SHP77 (cell line): Measurements from ENCODE around the gene CTBP2.
A peak's percentile ranks its signal among the peaks of the same experiment; 100 is the strongest.
"Not testable (repeated sequence)": the region's sequence is repeated elsewhere in the genome, so short reads cannot be mapped to it uniquely, and the experiment has no call there.

Experiments used
- DNase-seq, 2 experiments: peaks; one replicate each; lab custom pipeline; 2025; lab: John Stamatoyannopoulos, UW

CTBP2 gene

GRCh38 chr10:125064681-125065492 is 95.5 kb downstream of the CTBP2 start:
- DNase-seq: no peak

- DNase-seq: no peak
Observed at GRCh38 chr10:125063256-125063925, 97.0 kb downstream of the CTBP2 start.

- DNase-seq: no peak
Observed at GRCh38 chr10:125062914-125063230, 97.5 kb downstream of the CTBP2 start.

- DNase-seq: no peak
Observed at GRCh38 chr10:125062227-125062913, 98.0 kb downstream of the CTBP2 start.

- DNase-seq: no peak
Observed at GRCh38 chr10:125061557-125062226, 98.7 kb downstream of the CTBP2 start.

GRCh38 chr10:125060826-125061556 is 99.4 kb downstream of the CTBP2 start:
- DNase-seq: peak; percentile 49 to 59

- DNase-seq: no peak
Observed at GRCh38 chr10:125060482-125060825, 99.9 kb downstream of the CTBP2 start.

- no peak for DNase-seq
Observed at GRCh38 chr10:125060026-125060425, 100.3 kb downstream of the CTBP2 start.

GRCh38 chr10:125059348-125059747 is 101.0 kb downstream of the CTBP2 start:
- not testable (repeated sequence) for DNase-seq

GRCh38 chr10:125057158-125058001 is 103.0 kb downstream of the CTBP2 start:
- peak in 1 of 2 experiments; percentile 19 for DNase-seq

- DNase-seq: no peak
Observed at GRCh38 chr10:125056161-125057132, 103.9 kb downstream of the CTBP2 start.

GRCh38 chr10:125055446-125055845 is 104.9 kb downstream of the CTBP2 start:
- DNase-seq: no peak

- DNase-seq: no peak
Observed at GRCh38 chr10:125054669-125055268, 105.6 kb downstream of the CTBP2 start.

GRCh38 chr10:125054216-125054615 is 106.1 kb downstream of the CTBP2 start:
- no peak for DNase-seq

- no peak for DNase-seq
Observed at GRCh38 chr10:125052146-125052545, 108.2 kb downstream of the CTBP2 start.

GRCh38 chr10:125050383-125050782 is 110.0 kb downstream of the CTBP2 start:
- no peak for DNase-seq

GRCh38 chr10:125049216-125049881 is 111.0 kb downstream of the CTBP2 start:
- no peak for DNase-seq

GRCh38 chr10:125048094-125048864 is 112.1 kb downstream of the CTBP2 start:
- peak; percentile 62 to 78 for DNase-seq
